Measurements from ENCODE around the gene SLC29A2. TPM values are rescaled to one million over a fixed set of nuclear protein-coding genes. Genes with fewer than 3 reads are reported as not detected.

The SLC29A2 gene
- total RNA-seq, 1 donor from 2014 or later, result 6.9 TPM

DNA sequence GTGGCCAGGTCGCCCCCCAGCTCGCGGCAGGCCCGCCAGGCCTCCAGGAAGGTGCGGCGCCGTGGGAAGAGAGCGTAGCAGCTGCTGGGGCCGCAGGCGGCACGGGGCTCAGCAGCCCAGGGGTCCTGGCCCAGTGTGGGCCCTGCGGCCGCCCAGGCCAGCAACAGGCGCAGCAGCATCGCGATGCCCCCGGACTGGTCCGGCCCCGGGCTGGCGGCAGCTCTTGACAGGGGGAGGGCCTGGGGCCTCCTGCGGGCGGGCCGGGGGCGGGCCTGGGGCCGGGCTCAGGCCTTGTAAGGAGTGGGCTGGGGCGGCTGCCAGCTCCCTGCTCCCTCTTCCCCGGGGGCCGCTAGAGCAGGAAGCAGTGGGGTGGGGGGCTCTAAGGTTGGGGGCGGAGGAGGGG lies 54.7 kb downstream of the SLC29A2 start, which contains the start of gene CD248:
Gene CD248 (minus strand): TSS at position 196 of the 403 bp plus-strand sequence. CDS start 17 bp downstream, at position 179.
- no peaks in the 10 kb centered on the region for H3K79me2 ChIP-seq (ENCODE audit: low read depth)
- no peak within 1 kb of the TSS for H3K4me3 ChIP-seq
- no peaks in the 10 kb centered on the region for H3K36me3 ChIP-seq
- H3K9me3 ChIP-seq (ENCODE audit: low read depth), result no peaks in the 10 kb centered on the region
- H3K27me3 ChIP-seq, result peaks cover 9% of the 10 kb centered on the region
- no peak within 1 kb of the TSS for H3K27ac ChIP-seq
- no peaks in the 10 kb centered on the region for H4K20me1 ChIP-seq (ENCODE audit: low read depth)
- H3F3A ChIP-seq (ENCODE audit: low read depth), result peaks cover 23% of the 10 kb centered on the region
- DNase-seq (ENCODE audit: low spot score), result peak; percentile 68
- Mint-ChIP-seq H3K9me3 (peaks cover 12% of the 10 kb centered on the region), H3K36me3 (no peaks in the 10 kb centered on the region), H3K4me3 (peak within 1 kb of the TSS; percentile 76), H3K27ac (peak within 1 kb of the TSS; percentile 97), H3K4me1 (peaks cover 43% of the 10 kb centered on the region), H3K27me3 (ENCODE audit: insufficient read depth, low read depth) (peaks cover 15% of the 10 kb centered on the region)
- H3K4me1 ChIP-seq, result peaks cover 28% of the 10 kb centered on the region
- peak within 1 kb of the TSS; percentile 45 for H3K4me2 ChIP-seq
- H2AFZ ChIP-seq (replicated peaks), result peak within 1 kb of the TSS; percentile 45
- no peak within 1 kb of the TSS for H3K9ac ChIP-seq
- TF ChIP-seq EZH2 (IDR thresholded peaks at IDR 0.05) (no peak), EZH2phosphoT487 (IDR thresholded peaks at IDR 0.05) (no peak)
- TF ChIP-seq, protein P1, sequence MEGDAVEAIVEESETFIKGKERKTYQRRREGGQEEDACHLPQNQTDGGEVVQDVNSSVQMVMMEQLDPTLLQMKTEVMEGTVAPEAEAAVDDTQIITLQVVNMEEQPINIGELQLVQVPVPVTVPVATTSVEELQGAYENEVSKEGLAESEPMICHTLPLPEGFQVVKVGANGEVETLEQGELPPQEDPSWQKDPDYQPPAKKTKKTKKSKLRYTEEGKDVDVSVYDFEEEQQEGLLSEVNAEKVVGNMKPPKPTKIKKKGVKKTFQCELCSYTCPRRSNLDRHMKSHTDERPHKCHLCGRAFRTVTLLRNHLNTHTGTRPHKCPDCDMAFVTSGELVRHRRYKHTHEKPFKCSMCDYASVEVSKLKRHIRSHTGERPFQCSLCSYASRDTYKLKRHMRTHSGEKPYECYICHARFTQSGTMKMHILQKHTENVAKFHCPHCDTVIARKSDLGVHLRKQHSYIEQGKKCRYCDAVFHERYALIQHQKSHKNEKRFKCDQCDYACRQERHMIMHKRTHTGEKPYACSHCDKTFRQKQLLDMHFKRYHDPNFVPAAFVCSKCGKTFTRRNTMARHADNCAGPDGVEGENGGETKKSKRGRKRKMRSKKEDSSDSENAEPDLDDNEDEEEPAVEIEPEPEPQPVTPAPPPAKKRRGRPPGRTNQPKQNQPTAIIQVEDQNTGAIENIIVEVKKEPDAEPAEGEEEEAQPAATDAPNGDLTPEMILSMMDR (IDR thresholded peaks at IDR 0.05), result no peak

DNA sequence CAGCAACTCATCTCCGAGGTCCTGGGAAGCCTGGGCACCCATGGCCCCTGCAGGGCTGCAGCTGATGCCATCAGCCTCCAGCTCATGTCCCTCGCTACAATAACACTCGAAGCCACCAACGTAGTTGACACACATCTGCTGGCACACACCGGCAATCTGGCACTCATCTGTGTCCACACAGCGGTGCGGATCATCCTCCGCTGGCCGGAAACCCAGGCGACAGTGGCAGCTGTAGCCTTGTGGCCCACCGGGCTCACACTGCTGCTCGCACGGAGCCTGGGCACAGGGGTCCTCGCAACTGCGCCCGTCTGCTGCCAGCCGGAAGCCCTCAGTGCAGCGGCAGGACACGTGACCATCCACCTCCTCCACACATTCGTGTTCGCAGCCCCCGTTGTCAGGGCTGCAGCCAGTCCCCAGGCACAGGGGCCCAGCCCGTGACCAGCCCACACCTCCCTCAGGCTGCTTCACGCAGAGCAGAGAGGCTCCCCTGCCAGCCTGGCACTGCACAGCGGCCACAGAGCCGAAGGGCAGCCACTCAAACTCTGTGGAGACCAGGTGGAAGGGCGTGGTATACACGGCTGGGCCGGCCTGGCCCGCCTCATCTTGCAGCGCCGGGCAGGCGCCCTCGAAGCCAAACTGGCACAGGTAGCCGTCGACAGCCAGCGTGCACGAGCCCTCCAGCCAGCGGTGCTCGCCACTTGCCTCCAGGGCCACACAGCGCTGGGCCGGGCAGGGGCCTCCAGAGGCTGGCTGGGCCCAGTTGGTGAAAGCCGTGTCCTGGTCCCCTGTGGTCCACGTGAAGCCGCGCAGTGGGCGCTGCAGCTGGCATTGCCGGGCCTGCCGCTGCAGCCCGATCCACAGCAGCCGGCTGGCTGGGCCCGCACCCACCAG lies 55.4 kb downstream of the SLC29A2 start:
- no peak overlapping the region for H3K9ac ChIP-seq
- Mint-ChIP-seq H3K27ac (peak overlapping the region; percentile 92), H3K9me3 (peaks cover 12% of the 10 kb centered on the region), H3K27me3 (ENCODE audit: insufficient read depth, low read depth) (peaks cover 14% of the 10 kb centered on the region), H3K4me1 (peaks cover 46% of the 10 kb centered on the region), H3K4me3 (peak overlapping the region; percentile 64), H3K36me3 (no peaks in the 10 kb centered on the region)
- no peaks in the 10 kb centered on the region for H4K20me1 ChIP-seq (ENCODE audit: low read depth)
- H3K27me3 ChIP-seq, result peaks cover 14% of the 10 kb centered on the region
- TF ChIP-seq EZH2phosphoT487 (IDR thresholded peaks at IDR 0.05), result no peak
- no peak for TF ChIP-seq EZH2 (IDR thresholded peaks at IDR 0.05)
- TF ChIP-seq, protein P1 (IDR thresholded peaks at IDR 0.05), result no peak
- H3K4me1 ChIP-seq, result peaks cover 28% of the 10 kb centered on the region
- no peak overlapping the region for H3K4me3 ChIP-seq
- DNase-seq (ENCODE audit: low spot score), result no peak
- no peak overlapping the region for H3K27ac ChIP-seq
- H3K4me2 ChIP-seq, result peak overlapping the region; percentile 45
- no peak overlapping the region for H2AFZ ChIP-seq (replicated peaks)
- H3K79me2 ChIP-seq (ENCODE audit: low read depth), result no peaks in the 10 kb centered on the region
- peaks cover 30% of the 10 kb centered on the region for H3F3A ChIP-seq (ENCODE audit: low read depth)
- no peaks in the 10 kb centered on the region for H3K36me3 ChIP-seq
- no peaks in the 10 kb centered on the region for H3K9me3 ChIP-seq (ENCODE audit: low read depth)

DNA sequence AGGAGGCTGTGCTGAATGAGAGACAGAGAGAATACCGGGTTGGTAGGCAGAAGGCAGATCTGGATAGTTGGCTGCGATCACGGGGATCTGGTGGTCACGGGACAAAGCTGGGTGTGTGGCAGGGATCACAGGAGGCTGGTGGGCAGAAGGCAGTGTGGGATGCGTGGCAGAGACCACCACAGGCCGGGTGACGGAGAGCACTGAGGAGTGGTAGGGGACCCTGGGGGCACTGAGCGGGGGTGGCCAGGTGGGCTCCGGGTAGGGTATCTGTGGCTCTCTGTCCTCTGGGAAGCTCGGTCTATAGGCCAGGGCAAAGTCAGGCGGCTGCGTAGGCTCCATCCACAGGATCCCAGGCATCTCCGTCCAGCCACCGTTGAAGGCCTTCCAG lies 56.1 kb downstream of the SLC29A2 start:
- no peaks in the 10 kb centered on the region for H3K79me2 ChIP-seq (ENCODE audit: low read depth)
- H3K4me3 ChIP-seq, result no peak overlapping the region
- DNase-seq (ENCODE audit: low spot score), result no peak
- peaks cover 14% of the 10 kb centered on the region for H3K27me3 Mint-ChIP-seq (ENCODE audit: insufficient read depth, low read depth)
- peaks cover 28% of the 10 kb centered on the region for H3K4me1 ChIP-seq
- H3K4me3 Mint-ChIP-seq, result peak overlapping the region; percentile 64
- no peak overlapping the region for H3K27ac ChIP-seq
- no peak overlapping the region for H3K9ac ChIP-seq
- H4K20me1 ChIP-seq (ENCODE audit: low read depth), result no peaks in the 10 kb centered on the region
- no peaks in the 10 kb centered on the region for H3K36me3 ChIP-seq
- no peaks in the 10 kb centered on the region for H3K9me3 ChIP-seq (ENCODE audit: low read depth)
- peaks cover 46% of the 10 kb centered on the region for H3K4me1 Mint-ChIP-seq
- H3K27me3 ChIP-seq, result peaks cover 20% of the 10 kb centered on the region
- TF ChIP-seq EZH2 (IDR thresholded peaks at IDR 0.05) (no peak), EZH2phosphoT487 (IDR thresholded peaks at IDR 0.05) (no peak)
- TF ChIP-seq, protein P1 (IDR thresholded peaks at IDR 0.05), result no peak
- peak overlapping the region; percentile 92 for H3K27ac Mint-ChIP-seq
- no peak overlapping the region for H3K4me2 ChIP-seq
- peaks cover 12% of the 10 kb centered on the region for H3K9me3 Mint-ChIP-seq
- H2AFZ ChIP-seq (replicated peaks), result no peak overlapping the region
- no peaks in the 10 kb centered on the region for H3K36me3 Mint-ChIP-seq
- H3F3A ChIP-seq (ENCODE audit: low read depth), result peaks cover 34% of the 10 kb centered on the region

Measured in neural progenitor cell (in vitro differentiated cells).